Stimulated activated CD4-positive, alpha-beta T cell treated with anti-CD3 and anti-CD28 coated beads, Interleukin-15, amount 100 ng/mL, for 1 hour (primary cell): ENCODE data around the gene YPEL5.
"Not testable (repeated sequence)": the region's sequence is repeated elsewhere in the genome, so short reads cannot be mapped to it uniquely, and the experiment has no call there.

ENCODE experiments used
- DNase-seq, 2 donors: peaks; one replicate each; pipeline ENCODE4 v3.0.0-alpha.2; 2020; ENCODE audit warnings: low read depth in 1 of 2, low spot score in 1 of 2

Gene YPEL5

GRCh38 chr2:30146337-30147195, at the start of gene YPEL5:
YPEL5 (plus strand) TSS chr2:30147007; CDS start chr2:30156652, 9,645 bp downstream.
- DNase-seq: peak; percentile 99

DNA sequence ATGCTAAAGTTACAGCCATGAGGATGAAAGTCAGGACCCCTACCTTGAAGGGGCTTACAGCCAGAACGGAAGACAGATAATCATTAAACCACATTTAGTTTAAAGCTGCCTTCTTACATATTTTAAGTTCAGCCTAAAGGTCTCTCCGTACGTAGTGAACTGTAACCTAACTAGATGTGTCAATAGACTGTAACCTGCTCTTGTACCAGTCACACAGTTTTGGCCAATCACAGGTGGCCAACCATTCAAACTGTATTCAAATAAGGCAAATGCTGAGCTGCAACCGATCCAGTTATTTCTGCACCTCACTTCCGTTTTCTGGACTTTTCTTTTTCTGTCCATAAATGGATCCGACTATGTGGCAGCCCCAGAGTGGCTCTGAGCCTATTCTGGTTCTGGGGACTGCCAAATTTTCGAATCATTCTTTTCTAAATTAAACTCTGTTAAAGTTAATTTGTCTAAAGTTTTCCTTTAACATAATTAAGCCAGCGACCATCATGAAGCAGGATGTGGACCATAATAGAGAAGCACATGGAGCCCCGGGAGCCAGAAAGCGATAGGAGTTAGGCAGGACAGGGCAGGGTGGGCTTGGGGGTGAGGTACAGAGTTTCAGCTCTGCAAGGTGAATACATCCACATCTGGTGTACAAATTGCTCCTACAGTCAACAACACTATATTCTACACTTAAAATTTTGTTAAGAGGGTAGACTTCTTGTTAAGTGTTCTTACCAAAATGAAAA, 48.4 kb upstream of the YPEL5 start:
- no peak for DNase-seq

DNA sequence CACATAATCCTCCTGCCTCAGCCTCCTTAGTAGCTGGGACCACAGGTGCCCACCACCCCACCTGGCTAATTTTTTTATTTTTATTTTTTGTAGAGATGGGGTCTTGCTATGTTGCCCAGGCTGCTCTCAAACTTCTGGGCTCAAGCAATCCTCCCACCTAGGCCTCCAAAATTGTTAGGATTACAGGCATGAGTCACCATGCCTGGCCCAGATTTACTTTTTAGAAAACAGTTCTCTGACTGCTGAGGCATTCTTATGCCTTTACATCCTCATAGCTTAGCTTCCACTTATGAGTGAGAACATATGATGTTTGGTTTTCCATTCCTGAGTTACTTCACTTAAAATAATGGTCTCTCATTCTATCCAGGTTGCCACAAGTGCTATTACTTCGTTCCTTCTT, 47.4 kb upstream of the YPEL5 start:
- DNase-seq: not testable (repeated sequence)

GRCh38 chr2:30100691-30101090, 46.1 kb upstream of the YPEL5 start:
- not testable (repeated sequence) for DNase-seq

DNA sequence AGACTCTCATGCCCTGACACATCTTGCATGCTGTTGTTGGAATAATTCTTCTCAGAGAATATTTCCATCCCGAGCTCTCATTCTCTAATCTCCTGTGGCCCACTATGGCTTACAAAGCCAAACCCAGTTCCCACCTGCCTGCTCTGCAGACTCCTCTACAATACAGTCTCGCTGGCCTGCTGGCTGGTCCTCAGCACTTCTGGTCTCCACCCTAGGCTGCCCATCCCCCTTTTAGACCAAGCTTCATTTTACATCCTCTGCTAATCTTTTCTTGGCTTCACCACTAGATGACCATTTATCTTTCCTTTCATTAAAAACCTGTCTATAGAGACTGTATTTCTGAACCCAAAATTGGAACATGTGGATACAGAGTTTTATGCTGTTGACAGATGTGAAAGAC, 42.5 kb upstream of the YPEL5 start:
- DNase-seq: no peak

DNA sequence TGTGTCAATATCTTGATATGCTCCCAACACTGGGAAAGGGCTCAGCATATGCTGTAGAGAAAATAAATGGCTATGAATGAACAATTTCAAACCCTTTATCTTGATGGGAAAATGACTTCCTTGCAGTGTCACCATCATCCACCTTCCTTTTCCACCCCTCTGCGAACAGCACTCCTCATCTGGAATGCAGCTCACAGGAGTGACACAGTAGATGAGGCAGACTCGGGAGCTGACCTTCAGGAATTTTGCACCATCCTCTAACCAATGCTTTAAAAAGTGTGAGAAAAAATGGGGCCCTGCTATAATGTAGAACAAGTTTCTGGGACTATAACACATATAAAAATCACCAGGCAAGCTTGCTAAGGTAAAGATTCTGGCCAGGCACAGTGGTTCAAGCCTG, 41.3 kb upstream of the YPEL5 start:
- DNase-seq: no peak

- DNase-seq: no peak
These were observed 40.3 kb upstream of the YPEL5 start for GRCh38 chr2:30106543-30106942.

GRCh38 chr2:30108192-30108591, 38.6 kb upstream of the YPEL5 start:
- DNase-seq: no peak

DNA sequence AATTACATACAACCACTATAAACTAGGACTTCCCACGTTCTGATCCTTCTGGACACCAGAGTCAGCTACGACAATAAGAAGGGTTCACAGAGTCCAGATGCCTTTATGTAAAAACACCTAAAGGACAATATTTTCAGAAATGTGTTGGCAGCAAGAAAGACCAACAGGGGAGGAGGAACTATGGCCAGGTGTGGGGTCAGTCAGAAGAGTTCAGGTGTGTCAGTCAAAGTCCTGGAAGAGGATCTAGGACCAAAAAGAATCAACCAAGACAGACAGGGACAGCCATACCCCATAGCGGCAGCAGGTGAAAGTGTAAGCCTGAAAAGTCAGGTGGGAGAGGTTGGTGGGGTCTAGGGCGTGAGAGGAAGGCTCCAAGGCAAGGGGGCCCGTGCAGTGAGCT, 38.0 kb upstream of the YPEL5 start:
- DNase-seq: no peak

DNA sequence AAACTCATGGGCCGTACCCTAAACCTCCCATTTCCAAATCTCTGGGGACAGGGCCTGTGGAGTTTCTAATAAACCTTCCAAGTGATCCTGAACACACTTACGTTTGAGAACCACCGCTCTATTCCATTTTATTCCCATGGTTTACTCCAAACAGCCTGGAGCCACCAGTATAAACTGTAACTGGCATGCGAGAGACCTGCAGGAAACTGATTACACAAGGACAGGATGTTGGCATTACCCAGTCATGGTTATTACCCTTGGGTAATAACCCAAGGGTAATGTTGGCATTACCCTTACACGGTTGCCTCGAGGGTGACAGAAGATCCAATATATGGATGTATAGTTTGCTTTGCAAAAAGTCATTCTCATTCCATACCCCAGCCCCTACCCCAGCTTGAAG, 37.0 kb upstream of the YPEL5 start:
- no peak for DNase-seq

- no peak for DNase-seq
These were observed 36.0 kb upstream of the YPEL5 start for GRCh38 chr2:30110773-30111172.

GRCh38 chr2:30111186-30111585, 35.6 kb upstream of the YPEL5 start:
- DNase-seq: not testable (repeated sequence)

DNA sequence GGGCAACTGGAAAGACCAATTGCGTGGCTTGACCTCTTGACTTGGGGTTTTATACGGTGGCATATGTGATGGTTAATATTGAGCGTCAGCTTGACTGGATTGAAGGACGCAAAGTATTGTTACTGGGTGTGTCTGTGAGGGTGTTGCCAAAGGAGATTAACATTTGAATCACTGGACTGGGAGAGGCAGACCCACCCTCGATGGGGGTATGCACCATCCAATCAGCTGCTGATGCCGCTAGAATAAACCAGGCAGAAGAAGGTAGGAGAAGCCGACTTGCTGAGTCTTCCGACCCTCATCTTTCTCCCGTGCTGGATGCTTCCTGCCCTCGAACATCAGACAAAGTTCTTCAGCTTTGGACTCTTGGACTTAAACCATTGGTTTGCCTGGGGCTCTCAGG, 34.2 kb upstream of the YPEL5 start:
- no peak for DNase-seq

GRCh38 chr2:30113617-30114293, 33.1 kb upstream of the YPEL5 start:
- no peak for DNase-seq

DNA sequence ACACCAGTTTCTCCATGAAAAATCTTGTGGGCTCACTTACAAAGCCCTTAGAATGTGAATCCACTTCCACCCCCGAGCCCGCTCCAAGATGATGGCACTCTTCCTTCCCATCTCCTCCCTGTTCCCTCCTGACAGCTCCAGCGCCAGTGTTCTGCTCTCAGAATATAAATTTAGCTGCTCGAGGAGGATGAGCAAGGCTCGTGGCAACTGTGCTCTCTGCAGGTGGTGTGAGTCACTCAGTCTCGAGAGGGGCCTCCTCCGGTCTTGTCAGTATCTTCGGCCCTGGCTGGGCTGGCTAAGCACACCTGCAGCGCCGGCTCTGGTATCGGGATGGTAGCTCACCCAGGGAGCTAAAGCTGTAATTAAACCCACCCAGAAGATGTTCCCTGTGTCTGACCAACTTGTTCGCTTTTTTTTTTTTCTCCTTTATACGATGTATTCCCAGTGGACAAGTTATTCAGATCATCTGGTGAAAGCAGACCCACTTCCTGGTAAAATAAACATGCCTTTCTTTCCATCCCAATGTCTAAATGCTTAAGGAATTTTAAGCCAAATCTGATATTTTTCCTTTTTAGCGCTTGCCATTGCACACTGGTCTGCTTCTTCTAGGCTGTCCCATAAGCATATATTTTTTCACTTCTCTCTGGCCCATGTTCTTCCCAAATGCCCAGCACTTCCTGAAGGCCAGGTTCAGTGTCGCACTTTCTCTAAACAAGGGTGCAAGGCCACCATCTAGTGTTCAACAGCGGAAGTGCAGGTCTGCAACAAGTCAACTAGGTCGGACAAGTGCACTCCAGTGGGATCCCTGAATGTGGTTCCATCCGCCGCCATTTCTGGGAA, 31.4 kb upstream of the YPEL5 start:
- peak; percentile 14 to 32 for DNase-seq

DNA sequence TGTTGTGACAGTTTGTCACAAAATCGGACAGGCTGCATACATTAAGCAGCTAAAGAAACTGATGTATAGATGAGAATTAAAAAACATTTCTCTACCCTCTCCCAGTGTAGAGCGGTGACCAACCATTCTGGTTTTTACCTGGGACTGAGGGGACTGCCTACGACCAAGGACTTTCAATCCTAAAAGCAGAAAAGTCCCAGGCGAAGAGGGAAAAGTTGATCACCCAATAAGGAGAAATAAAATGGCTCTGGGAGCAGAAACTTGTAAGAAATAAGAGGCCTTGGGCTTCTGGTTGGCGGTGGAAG, 30.9 kb upstream of the YPEL5 start:
- no peak for DNase-seq

- no peak for DNase-seq
These were observed 24.4 kb upstream of the YPEL5 start for GRCh38 chr2:30122362-30122761.

DNA sequence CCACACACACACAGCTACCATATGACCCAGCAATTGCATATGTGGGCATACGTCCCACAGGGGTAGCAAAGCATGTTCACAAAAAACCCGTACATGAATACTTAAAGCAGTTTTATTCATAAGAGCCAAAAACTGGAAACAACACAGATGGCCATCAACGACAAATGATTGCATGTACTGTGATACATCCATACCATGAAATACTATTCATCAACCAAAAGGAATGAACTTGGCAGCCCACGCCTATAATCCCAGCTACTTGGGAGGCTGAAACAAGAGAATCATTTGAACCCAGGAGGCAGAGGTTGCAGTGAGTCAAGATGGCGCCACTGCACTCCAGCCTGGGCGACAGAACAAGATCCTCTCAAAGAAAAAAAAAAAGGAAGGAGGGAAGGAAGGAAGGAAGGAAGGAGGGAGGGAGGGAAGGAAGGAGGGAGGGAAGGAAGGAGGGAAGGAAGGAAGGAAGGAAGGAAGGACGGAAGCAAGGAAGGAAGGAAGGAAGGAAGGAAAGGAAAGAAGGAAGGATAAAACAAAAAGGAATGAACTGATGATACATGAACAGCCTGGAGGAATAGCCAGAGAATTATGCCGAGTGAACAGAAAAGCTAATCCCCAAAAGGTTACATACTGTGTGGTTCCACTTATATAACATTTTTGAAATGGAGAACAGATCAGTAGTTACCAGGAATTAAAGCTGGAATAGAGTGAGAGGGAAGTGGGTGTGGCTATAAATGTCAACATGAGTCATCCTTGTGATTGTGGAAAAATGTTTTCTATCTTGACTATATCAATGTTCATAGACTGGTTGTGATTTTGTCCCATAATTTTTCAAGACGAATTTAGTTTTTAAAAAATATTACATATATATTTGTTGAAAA, 19.6 kb upstream of the YPEL5 start:
- no peak for DNase-seq

DNA sequence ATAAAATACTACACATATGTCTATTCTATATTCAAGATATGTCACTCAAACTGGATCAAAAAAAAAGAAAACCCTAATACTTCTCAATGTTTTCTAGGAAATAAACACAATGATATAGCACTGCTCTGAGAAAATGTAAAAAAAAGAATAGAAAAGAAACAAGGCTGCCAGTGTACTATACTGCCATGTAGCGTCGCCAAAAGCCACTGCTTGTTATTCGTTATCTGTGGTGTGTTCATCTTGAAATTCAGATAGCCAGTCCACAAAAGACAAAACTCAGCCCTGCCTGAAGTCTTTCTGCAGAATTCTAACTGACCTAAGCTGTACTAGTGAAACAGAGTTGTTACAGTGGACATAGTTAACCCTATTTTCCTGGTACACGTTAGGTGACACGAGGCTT, 12.2 kb upstream of the YPEL5 start:
- DNase-seq: no peak

DNA sequence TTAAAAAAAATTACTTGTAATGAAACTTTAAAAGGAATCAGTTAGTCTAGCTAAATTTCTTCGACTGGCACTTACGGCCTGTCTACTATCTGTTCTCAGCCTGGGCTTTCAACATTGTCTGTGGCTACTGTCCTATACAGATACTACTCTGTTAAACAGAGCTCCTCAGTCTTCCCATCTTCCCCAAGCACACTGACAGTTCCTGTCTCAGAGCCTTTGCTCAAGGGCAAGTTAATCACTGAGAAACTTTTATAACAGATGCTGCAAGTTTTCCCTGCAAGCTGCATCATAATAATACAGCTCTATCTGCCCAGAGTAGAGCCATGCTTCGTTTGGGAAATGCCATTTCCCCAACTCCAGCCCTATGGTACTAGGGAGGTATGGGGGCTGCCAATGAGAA, 11.3 kb upstream of the YPEL5 start:
- no peak for DNase-seq
